HepG2 (cell line): ENCODE measurements around the gene NKAIN2. TPM values are rescaled to one million over a fixed set of nuclear protein-coding genes. Genes with fewer than 3 reads are reported as not detected.

Experiments
- ATAC-seq: fragments of 200-7000 bp; cut with Tn5 transposase; 3 replicates; pipeline ENCODE4 v1.9.1; 2020; ENCODE audit warnings: mild to moderate bottlenecking, moderate library complexity
- BruUV-seq: library from RNA; stranded (reverse); fragments of 400-500 nt; replicated peaks from 2 replicates; lab custom pipeline; 2021; lab: Mats Ljungman, UMichigan
- CTCF ChIA-PET: fragments of 300-600 bp; formaldehyde crosslinking; extraction: SDS; loops from one replicate; lab custom pipeline; 2021; ENCODE audit warnings: low total read pairs, inconsistent platforms, low intra/inter-chr PET ratio; lab: Yijun Ruan, JAX
- POLR2A ChIA-PET: fragments of 350-600 bp; sonication (Branson Sonifier 250); formaldehyde crosslinking; loops from one replicate; lab custom pipeline; 2020; ENCODE audit warnings: antibody characterized with exemption, inconsistent platforms; lab: Yijun Ruan, JAX
- DNase-seq: peaks from one replicate; pipeline ENCODE4 v3.0.0-alpha.2; 2015; ENCODE audit warnings: low spot score
- FAIRE-seq: peaks from 3 replicates; lab custom pipeline; 2011; peaks lifted over from hg19 to GRCh38; lab: Jason Lieb, UNC
- H2AFZ ChIP-seq: one replicate; pipeline ENCODE4 v1.6.1; 2011; ENCODE audit warnings: low read length, inconsistent platforms
- H3K27ac ChIP-seq: fragments of 300-600 bp; 3 replicates; pipeline ENCODE4 v1.8.0; 2011; ENCODE audit warnings: mixed run types, mild to moderate bottlenecking, mixed read lengths, low read length, inconsistent platforms; ENCODE audit not compliant: insufficient read depth; ENCODE audit errors: extremely low read length
- H3K27me3 ChIP-seq, 2 experiments: fragments of 200-600 bp in 1 of 2; 2 replicates in 1 of 2; 3 replicates in 1 of 2; pipeline versions ENCODE4 v1.6.0 to v1.8.0; 2011; ENCODE audit warnings: low read length in 2 of 2, mild to moderate bottlenecking in 2 of 2, moderate library complexity in 2 of 2, inconsistent platforms in 1 of 2; ENCODE audit not compliant: insufficient read depth in 2 of 2, control insufficient read depth in 1 of 2
- H3K36me3 ChIP-seq, 2 experiments: fragments of 200-600 bp in 1 of 2; replicated peaks in 1 of 2; 2 replicates in 1 of 2; 3 replicates in 1 of 2; pipeline versions ENCODE4 v1.5.1 to v1.8.0; 2011; ENCODE audit warnings: low read length in 2 of 2, inconsistent platforms in 1 of 2; ENCODE audit not compliant: insufficient read depth in 2 of 2, control insufficient read depth in 1 of 2
- H3K4me1 ChIP-seq: 2 replicates; pipeline ENCODE4 v1.5.1; 2012; ENCODE audit warnings: low read length, inconsistent platforms; ENCODE audit not compliant: insufficient read depth
- H3K4me2 ChIP-seq: 2 replicates; pipeline ENCODE4 v1.6.0; 2011; ENCODE audit warnings: low read depth, low read length, inconsistent platforms
- H3K4me3 ChIP-seq, 3 experiments: fragments of 200-600 bp in 1 of 3; sonication (generic), shearing (Covaris generic) in 1 of 3; replicated peaks in 1 of 3; 2 replicates each; pipeline ENCODE4 v1.5.1; 2011 to 2016; ENCODE audit warnings: low read length in 3 of 3, inconsistent platforms in 2 of 3, low read depth in 2 of 3, mild to moderate bottlenecking in 2 of 3, control low read depth in 1 of 3, mixed read lengths in 1 of 3; ENCODE audit not compliant: insufficient read depth in 1 of 3
- H3K79me2 ChIP-seq: one replicate; pipeline ENCODE4 v1.6.1; 2011; ENCODE audit warnings: low read length, inconsistent platforms; ENCODE audit not compliant: insufficient read depth
- H3K9ac ChIP-seq: 2 replicates; pipeline ENCODE4 v1.6.0; 2011; ENCODE audit warnings: mild to moderate bottlenecking, low read depth, low read length, inconsistent platforms; ENCODE audit not compliant: insufficient read depth
- H3K9me3 ChIP-seq: 2 replicates; pipeline ENCODE4 v1.5.1; 2012; ENCODE audit warnings: mild to moderate bottlenecking, low read length
- H4K20me1 ChIP-seq: 2 replicates; pipeline ENCODE4 v1.6.0; 2011; ENCODE audit warnings: inconsistent platforms, mild to moderate bottlenecking, low read length, moderate library complexity; ENCODE audit not compliant: insufficient read depth
- ATF7 ChIP-seq, 2 experiments: fragments of 450-650 bp in 1 of 2; sonication (generic) in 1 of 2; formaldehyde crosslinking in 1 of 2; IDR thresholded peaks; 2 replicates each; pipeline versions ENCODE4 v1.4.0 to v1.6.1; 2016 to 2020; ENCODE audit warnings: antibody characterized with exemption in 1 of 2, mild to moderate bottlenecking in 1 of 2, missing genetic modification reagents in 1 of 2
- HNF1B ChIP-seq: sonication (generic); formaldehyde crosslinking; IDR thresholded peaks from 2 replicates; pipeline ENCODE4 v1.5.1; 2020; ENCODE audit warnings: mild to moderate bottlenecking, moderate library complexity, missing genetic modification reagents
- MTF2 ChIP-seq: sonication (generic); formaldehyde crosslinking; IDR thresholded peaks from 2 replicates; pipeline ENCODE4 v1.5.0; 2020; ENCODE audit warnings: missing genetic modification reagents, borderline replicate concordance
- NFE2L2 ChIP-seq: fragments of 150-350 bp; IDR thresholded peaks from 2 replicates; pipeline ENCODE4 v1.6.1; 2014; ENCODE audit warnings: low read length
- NPAS2 ChIP-seq: sonication (generic); formaldehyde crosslinking; IDR thresholded peaks from 2 replicates; pipeline ENCODE4 v1.8.0; 2022; ENCODE audit warnings: mild to moderate bottlenecking, missing genetic modification reagents, borderline replicate concordance
- PTBP1 ChIP-seq: fragments of 200-400 bp; formaldehyde crosslinking; IDR thresholded peaks from 2 replicates; pipeline ENCODE4 v1.6.1; 2018; ENCODE audit warnings: low read length, low read depth; ENCODE audit not compliant: poor library complexity, severe bottlenecking
- RFXANK ChIP-seq: IDR thresholded peaks from 2 replicates; pipeline ENCODE4 v1.6.1; 2016
- TSC22D2 ChIP-seq: sonication (generic); formaldehyde crosslinking; IDR thresholded peaks from 2 replicates; pipeline ENCODE4 v1.5.1; 2020; ENCODE audit warnings: missing genetic modification reagents, mild to moderate bottlenecking, borderline replicate concordance
- ZEB1 ChIP-seq: IDR thresholded peaks from 2 replicates; pipeline ENCODE4 v1.6.1; 2012; ENCODE audit warnings: mild to moderate bottlenecking, low read depth, inconsistent platforms; ENCODE audit not compliant: insufficient replicate concordance
- ZNF451 ChIP-seq: sonication (generic); formaldehyde crosslinking; IDR thresholded peaks from 2 replicates; pipeline ENCODE4 v1.5.0; 2020; ENCODE audit warnings: mild to moderate bottlenecking, missing genetic modification reagents
- WGBS: methylation state at CpG from one replicate; pipeline ENCODE4 v1.1.6; 2017; ENCODE audit warnings: low lambda C conversion rate; 5-methylcytosine and 5-hydroxymethylcytosine counted together
- in situ Hi-C: cut with HindIII; loops from 2 replicates; pipeline ENCODE4 v1.10.0; 2017; ENCODE audit warnings: low pct_unique_long_range_greater_than_20kb; ENCODE audit not compliant: extremely low pct_ligation_motif_present
- intact Hi-C: fragments of 100-400 bp; cut with micrococcal nuclease; formaldehyde crosslinking; loops from one replicate; pipeline ENCODE4 v1.10.0; 2022; ENCODE audit not compliant: unreplicated experiment
- polyA plus RNA-seq, 8 experiments: library from polyadenylated mRNA; depleted of rRNA in 3 of 8; stranded (reverse) in 7 of 8; unstranded in 1 of 8; fragments of >200 nt; fragmentation: Illumina TruSeq in 4 of 8; extraction: Trizol in 4 of 8; gene quantifications; 2 replicates each; pipeline versions ENCODE4 v1.2.1 to v1.2.3, GENCODE V29; 2011 to 2016; ENCODE audit warnings: low read depth in 4 of 8, missing spikeins in 1 of 8, mixed read lengths in 1 of 8; ENCODE audit not compliant: insufficient read depth in 1 of 8
- total RNA-seq, 5 experiments: library from RNA; depleted of rRNA; stranded (reverse); fragments of >200 nt; fragmentation: Illumina TruSeq; extraction: Trizol; gene quantifications; 2 replicates each; pipeline ENCODE4 v1.2.3, GENCODE V29; 2016; ENCODE audit warnings: low read depth in 1 of 5
- TF ChIP-seq, protein P1 (sequence below): sonication (generic); formaldehyde crosslinking; IDR thresholded peaks from 2 replicates; pipeline ENCODE4 v1.4.0; 2020; ENCODE audit warnings: missing genetic modification reagents, borderline replicate concordance
- TF ChIP-seq, protein P2 (sequence below): sonication (generic); formaldehyde crosslinking; IDR thresholded peaks from 2 replicates; pipeline ENCODE4 v1.8.0; 2022; ENCODE audit warnings: mild to moderate bottlenecking, missing genetic modification reagents, moderate library complexity
- TF ChIP-seq, protein P3 (sequence below): sonication (generic); formaldehyde crosslinking; IDR thresholded peaks from 2 replicates; pipeline ENCODE4 v1.8.0; 2023; ENCODE audit warnings: mild to moderate bottlenecking, missing genetic modification reagents
- TF ChIP-seq, protein P4 (sequence below): sonication (generic); formaldehyde crosslinking; IDR thresholded peaks from 2 replicates; pipeline ENCODE4 v1.5.1; 2020; ENCODE audit warnings: mild to moderate bottlenecking, missing genetic modification reagents

Gene NKAIN2
- total and polyA plus RNA-seq, 2 of the 13 experiments (the other 11 are each of a cell fraction or from before 2014, with no cell fraction given), result not detected

- H3K79me2 ChIP-seq, result no peaks in the 10 kb centered on the region
- H3K4me3 ChIP-seq, result no peak overlapping the region
- CTCF ChIA-PET, result no interaction called here
- no peak overlapping the region for H3K27ac ChIP-seq
- DNase-seq (no peak), ATAC-seq (peak; percentile 49; the same call in 1 of the 3 replicates)
- no peaks in the 10 kb centered on the region for H3K27me3 ChIP-seq
- TF ChIP-seq MTF2 (CRISPR knock-in tag), result no peak
- TF ChIP-seq, protein P1, sequence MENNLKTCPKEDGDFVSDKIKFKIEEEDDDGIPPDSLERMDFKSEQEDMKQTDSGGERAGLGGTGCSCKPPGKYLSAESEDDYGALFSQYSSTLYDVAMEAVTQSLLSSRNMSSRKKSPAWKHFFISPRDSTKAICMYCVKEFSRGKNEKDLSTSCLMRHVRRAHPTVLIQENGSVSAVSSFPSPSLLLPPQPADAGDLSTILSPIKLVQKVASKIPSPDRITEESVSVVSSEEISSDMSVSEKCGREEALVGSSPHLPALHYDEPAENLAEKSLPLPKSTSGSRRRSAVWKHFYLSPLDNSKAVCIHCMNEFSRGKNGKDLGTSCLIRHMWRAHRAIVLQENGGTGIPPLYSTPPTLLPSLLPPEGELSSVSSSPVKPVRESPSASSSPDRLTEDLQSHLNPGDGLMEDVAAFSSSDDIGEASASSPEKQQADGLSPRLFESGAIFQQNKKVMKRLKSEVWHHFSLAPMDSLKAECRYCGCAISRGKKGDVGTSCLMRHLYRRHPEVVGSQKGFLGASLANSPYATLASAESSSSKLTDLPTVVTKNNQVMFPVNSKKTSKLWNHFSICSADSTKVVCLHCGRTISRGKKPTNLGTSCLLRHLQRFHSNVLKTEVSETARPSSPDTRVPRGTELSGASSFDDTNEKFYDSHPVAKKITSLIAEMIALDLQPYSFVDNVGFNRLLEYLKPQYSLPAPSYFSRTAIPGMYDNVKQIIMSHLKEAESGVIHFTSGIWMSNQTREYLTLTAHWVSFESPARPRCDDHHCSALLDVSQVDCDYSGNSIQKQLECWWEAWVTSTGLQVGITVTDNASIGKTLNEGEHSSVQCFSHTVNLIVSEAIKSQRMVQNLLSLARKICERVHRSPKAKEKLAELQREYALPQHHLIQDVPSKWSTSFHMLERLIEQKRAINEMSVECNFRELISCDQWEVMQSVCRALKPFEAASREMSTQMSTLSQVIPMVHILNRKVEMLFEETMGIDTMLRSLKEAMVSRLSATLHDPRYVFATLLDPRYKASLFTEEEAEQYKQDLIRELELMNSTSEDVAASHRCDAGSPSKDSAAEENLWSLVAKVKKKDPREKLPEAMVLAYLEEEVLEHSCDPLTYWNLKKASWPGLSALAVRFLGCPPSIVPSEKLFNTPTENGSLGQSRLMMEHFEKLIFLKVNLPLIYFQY (CRISPR knock-in tag), result no peak
- TF ChIP-seq ATF7 (IDR thresholded peaks at IDR 0.05), result no peak
- TF ChIP-seq ATF7 (CRISPR knock-in tag; IDR thresholded peaks at IDR 0.05), result no peak
- TF ChIP-seq TSC22D2 (CRISPR knock-in tag), result no peak
- TF ChIP-seq, protein P2, sequence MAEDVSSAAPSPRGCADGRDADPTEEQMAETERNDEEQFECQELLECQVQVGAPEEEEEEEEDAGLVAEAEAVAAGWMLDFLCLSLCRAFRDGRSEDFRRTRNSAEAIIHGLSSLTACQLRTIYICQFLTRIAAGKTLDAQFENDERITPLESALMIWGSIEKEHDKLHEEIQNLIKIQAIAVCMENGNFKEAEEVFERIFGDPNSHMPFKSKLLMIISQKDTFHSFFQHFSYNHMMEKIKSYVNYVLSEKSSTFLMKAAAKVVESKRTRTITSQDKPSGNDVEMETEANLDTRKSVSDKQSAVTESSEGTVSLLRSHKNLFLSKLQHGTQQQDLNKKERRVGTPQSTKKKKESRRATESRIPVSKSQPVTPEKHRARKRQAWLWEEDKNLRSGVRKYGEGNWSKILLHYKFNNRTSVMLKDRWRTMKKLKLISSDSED (CRISPR knock-in tag), result no peak
- TF ChIP-seq, protein P3, sequence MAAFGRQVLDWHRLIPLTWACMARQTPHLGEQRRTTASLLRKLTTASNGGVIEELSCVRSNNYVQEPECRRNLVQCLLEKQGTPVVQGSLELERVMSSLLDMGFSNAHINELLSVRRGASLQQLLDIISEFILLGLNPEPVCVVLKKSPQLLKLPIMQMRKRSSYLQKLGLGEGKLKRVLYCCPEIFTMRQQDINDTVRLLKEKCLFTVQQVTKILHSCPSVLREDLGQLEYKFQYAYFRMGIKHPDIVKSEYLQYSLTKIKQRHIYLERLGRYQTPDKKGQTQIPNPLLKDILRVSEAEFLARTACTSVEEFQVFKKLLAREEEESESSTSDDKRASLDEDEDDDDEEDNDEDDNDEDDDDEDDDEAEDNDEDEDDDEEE (CRISPR knock-in tag), result no peak
- TF ChIP-seq ZNF451 (CRISPR knock-in tag), result no peak
- TF ChIP-seq HNF1B (CRISPR knock-in tag), result no peak
- no peak for TF ChIP-seq PTBP1
- TF ChIP-seq NPAS2, result no peak
- no peak for TF ChIP-seq NFE2L2
- TF ChIP-seq RFXANK (CRISPR knock-in tag), result no peak
- no peak for TF ChIP-seq ZEB1
- TF ChIP-seq, protein P4, sequence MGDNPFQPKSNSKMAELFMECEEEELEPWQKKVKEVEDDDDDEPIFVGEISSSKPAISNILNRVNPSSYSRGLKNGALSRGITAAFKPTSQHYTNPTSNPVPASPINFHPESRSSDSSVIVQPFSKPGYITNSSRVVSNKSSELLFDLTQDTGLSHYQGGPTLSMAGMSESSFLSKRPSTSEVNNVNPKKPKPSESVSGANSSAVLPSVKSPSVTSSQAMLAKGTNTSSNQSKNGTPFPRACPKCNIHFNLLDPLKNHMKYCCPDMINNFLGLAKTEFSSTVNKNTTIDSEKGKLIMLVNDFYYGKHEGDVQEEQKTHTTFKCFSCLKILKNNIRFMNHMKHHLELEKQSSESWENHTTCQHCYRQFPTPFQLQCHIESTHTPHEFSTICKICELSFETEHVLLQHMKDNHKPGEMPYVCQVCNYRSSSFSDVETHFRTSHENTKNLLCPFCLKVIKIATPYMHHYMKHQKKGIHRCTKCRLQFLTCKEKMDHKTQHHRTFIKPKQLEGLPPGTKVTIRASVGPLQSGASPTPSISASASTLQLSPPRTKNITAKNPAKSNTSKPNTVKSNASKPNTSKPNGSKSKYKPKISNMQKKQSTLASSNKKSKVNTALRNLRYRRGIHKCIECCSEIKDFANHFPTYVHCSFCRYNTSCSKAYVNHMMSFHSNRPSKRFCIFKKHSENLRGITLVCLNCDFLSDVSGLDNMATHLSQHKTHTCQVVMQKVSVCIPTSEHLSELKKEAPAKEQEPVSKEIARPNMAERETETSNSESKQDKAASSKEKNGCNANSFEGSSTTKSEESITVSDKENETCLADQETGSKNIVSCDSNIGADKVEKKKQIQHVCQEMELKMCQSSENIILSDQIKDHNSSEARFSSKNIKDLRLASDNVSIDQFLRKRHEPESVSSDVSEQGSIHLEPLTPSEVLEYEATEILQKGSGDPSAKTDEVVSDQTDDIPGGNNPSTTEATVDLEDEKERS, result no peak
- TF ChIP-seq, all 625 proteins: peak for 0
- H3K9ac ChIP-seq, result no peak overlapping the region
- H2AFZ ChIP-seq, result no peak overlapping the region
- H3K4me2 ChIP-seq, result no peak overlapping the region
- in situ Hi-C loops (no loop called here), intact Hi-C loops (no loop called here)
- 11% methylated on average over 3 of the region's 3 CpGs for WGBS
- no peaks in the 10 kb centered on the region for H3K4me1 ChIP-seq
- no peak for FAIRE-seq
- no peaks in the 10 kb centered on the region for H3K36me3 ChIP-seq
- H4K20me1 ChIP-seq, result no peaks in the 10 kb centered on the region
- no peaks in the 10 kb centered on the region for H3K9me3 ChIP-seq
- POLR2A ChIA-PET, result no interaction called here
- BruUV-seq, result no TSS peak
These were observed 190.5 kb downstream of the NKAIN2 start for GRCh38 chr6:123994168-123994567.
